WTC11 (cell line): ENCODE data around the gene FLOT2.

Experiments used
- HMGA2 ChIP-seq: fragments of 250-450 bp; sonication (Bioruptor Pico); IDR thresholded peaks from 2 replicates; pipeline ENCODE4 v1.4.0; 2021; ENCODE audit warnings: mild to moderate bottlenecking, moderate library complexity
- MXD4 ChIP-seq: fragments of 250-450 bp; sonication (Bioruptor Pico); IDR thresholded peaks from 2 replicates; pipeline ENCODE4 v1.8.0; 2021; ENCODE audit warnings: mild to moderate bottlenecking, moderate library complexity, borderline replicate concordance
- RORB ChIP-seq: fragments of 250-450 bp; sonication (Bioruptor Pico); IDR thresholded peaks from 2 replicates; pipeline ENCODE4 v1.9.0; 2021; ENCODE audit warnings: mild to moderate bottlenecking
- TF ChIP-seq, protein P1 (sequence below): fragments of 200-600 bp; IDR thresholded peaks from 2 replicates; pipeline ENCODE4 v1.8.0; 2022; ENCODE audit warnings: antibody characterized with exemption
- TF ChIP-seq, protein P2 (sequence below): sonication (generic); formaldehyde crosslinking; IDR thresholded peaks from 2 replicates; pipeline ENCODE4 v1.8.0; 2022; ENCODE audit warnings: mild to moderate bottlenecking, missing genetic modification reagents

DNA sequence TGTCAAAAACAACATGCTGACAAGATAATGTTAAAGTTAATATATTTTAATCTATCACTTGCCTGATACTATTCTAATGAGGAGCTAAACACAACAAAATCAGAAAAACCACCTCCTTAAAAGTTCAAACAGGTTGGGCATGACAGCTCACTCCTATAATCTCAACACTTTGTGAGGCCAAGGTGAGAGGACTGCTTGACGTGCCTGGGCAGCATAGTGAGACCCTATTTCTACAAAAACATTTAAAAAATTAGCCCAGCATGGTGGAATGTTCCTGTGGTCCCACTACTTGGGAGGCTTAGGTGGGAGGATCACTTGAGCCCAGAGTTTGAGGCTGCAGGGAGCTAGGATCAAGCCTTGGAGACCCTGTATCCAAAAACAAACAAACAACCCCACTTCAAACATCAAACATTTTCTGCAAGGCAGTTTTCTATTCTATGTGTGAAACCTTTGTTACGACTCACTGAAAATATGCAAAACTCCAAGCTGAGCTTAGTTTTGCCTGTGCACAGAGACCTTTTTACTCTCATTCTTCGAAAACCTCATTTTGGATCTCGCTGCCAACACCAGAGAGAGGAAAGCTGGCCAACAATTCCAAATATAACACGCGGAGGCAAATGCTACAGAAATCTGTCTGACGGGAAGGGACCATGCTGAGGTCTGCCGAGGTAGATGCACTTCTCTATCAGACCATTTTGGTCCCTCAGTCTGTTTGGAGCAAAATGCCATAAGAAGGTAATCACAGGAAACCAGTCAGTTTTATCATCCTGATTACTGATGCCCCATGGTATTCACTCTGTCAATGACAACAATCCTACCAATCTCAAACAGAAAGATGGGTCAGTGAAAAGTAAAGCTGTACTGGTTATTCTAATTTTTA is 47.6 kb upstream of the FLOT2 start:
- TF ChIP-seq RORB (CRISPR knock-in tag) (no peak), HMGA2 (CRISPR knock-in tag) (no peak), MXD4 (no peak)
- TF ChIP-seq, protein P1, sequence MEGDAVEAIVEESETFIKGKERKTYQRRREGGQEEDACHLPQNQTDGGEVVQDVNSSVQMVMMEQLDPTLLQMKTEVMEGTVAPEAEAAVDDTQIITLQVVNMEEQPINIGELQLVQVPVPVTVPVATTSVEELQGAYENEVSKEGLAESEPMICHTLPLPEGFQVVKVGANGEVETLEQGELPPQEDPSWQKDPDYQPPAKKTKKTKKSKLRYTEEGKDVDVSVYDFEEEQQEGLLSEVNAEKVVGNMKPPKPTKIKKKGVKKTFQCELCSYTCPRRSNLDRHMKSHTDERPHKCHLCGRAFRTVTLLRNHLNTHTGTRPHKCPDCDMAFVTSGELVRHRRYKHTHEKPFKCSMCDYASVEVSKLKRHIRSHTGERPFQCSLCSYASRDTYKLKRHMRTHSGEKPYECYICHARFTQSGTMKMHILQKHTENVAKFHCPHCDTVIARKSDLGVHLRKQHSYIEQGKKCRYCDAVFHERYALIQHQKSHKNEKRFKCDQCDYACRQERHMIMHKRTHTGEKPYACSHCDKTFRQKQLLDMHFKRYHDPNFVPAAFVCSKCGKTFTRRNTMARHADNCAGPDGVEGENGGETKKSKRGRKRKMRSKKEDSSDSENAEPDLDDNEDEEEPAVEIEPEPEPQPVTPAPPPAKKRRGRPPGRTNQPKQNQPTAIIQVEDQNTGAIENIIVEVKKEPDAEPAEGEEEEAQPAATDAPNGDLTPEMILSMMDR, result no peak
- TF ChIP-seq, protein P2, sequence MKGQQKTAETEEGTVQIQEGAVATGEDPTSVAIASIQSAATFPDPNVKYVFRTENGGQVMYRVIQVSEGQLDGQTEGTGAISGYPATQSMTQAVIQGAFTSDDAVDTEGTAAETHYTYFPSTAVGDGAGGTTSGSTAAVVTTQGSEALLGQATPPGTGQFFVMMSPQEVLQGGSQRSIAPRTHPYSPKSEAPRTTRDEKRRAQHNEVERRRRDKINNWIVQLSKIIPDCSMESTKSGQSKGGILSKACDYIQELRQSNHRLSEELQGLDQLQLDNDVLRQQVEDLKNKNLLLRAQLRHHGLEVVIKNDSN (CRISPR knock-in tag), result no peak
